Esophagus mucosa (tissue), 1 donor: ENCODE data around the gene CRHBP. TPM values are rescaled to one million over a fixed set of nuclear protein-coding genes. Genes with fewer than 3 reads are reported as not detected.
"Not testable (repeated sequence)": the region's sequence is repeated elsewhere in the genome, so short reads cannot be mapped to it uniquely, and the experiment has no call there.

Experiments
- ATAC-seq: fragments of 200-7000 bp; cut with Tn5 transposase; one replicate; pipeline ENCODE4 v1.9.1; 2020
- total RNA-seq: library from RNA; stranded (reverse); gene quantifications from one replicate; pipeline ENCODE4 v1.2.4, GENCODE V29; 2023
- donor health status: DM: yes; HTN: yes; CAD: no.

CRHBP gene
- total RNA-seq, 1 donor from 2014 or later = 0.36 TPM

- no peak for ATAC-seq
Observed at GRCh38 chr5:76958991-76959767, 6.3 kb downstream of the CRHBP start.

DNA sequence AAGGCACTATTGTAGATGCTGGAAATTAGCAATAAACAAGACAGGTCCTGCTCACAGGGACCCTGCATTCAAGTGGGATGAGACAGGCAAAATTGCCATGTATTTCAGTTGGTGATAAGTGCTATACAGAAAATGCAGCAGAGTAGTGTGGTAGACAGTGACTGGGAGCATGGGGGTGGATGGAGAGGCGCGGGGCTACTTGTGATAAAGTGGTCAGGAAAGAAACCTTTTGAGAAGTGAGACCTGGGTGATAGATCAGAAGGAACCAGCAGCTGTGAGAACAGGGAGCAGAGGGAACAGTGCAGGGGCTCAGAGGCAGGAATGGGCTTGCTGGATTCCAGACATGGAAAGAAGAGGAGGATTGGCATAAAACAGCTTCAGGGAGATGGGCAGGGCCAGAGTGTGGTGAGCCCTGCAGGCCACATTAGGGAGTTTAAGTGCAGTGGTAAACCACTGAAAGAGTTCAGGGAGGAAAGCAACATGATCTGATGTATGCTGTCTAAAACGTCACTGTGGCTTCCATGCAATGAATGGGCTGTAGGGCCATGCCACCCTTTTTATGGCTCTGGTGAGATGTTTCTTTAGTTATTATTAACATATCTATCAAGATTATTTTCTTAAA is 7.3 kb downstream of the CRHBP start:
- ATAC-seq = no peak

DNA sequence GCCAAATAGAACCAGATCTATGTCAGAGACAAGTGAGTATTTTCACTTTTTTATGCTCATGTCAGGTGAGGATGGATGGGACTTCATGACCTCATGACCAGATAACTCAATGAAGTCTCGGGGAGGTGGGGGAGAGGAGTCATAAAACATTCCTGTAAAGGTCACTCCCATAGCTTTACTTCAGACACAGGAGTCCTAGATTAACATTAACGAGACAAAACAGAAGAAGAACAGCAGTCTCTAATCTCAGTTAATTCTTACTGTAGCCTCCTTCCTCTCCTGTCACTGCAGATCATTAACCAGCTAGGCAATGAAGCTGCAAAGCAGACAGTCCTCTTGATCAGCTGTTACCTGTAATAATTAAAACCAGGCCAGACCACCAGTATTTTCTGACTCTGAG is 11.2 kb downstream of the CRHBP start:
- no peak for ATAC-seq

GRCh38 chr5:76971511-76971910 is 18.7 kb downstream of the CRHBP start:
- no peak for ATAC-seq

GRCh38 chr5:76972689-76973088 is 19.8 kb downstream of the CRHBP start:
- ATAC-seq = no peak

- no peak for ATAC-seq
Observed at GRCh38 chr5:76974785-76975184, 21.9 kb downstream of the CRHBP start.

DNA sequence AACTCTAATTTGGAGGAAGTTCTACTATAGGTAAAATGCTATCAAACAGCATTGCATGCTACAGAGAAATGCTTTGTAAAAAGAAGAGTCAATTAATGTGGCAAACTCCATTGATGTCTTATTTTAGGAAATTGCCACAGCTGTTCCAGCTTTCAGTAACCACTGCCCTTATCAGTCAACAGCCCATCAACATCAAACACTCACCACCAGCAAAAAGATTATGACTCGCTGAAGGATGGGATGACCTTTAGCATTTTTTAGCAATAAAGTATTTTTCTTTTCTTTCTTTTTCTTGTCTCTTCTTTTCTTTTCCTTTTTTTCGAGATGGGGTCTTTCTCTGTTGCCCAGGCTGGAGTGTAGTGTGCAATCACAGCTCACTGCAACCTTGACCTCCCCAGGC is 26.0 kb downstream of the CRHBP start:
- no peak for ATAC-seq

- no peak for ATAC-seq
Observed at GRCh38 chr5:76980518-76981144, 27.8 kb downstream of the CRHBP start.

DNA sequence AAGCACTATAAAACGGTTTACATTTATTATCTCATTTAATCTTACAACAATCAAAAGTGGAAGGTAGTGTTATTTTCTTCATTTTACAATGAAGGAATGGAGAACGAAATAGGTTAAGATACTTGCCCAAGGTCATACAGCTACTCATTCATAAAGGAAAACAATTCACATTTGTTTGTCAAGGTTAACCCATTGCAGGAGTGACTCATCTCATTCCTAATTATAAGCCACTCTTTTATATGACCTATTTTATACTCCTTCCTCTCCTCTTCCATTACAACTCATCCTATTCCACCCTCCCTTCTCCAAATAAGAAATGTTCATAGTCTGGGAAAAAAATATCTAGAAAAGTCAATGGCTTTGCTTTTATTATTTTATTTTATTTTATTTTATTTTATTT is 29.6 kb downstream of the CRHBP start:
- no peak for ATAC-seq

- no peak for ATAC-seq
Observed at GRCh38 chr5:76983468-76983867, 30.6 kb downstream of the CRHBP start.

GRCh38 chr5:76986825-76987526 is 34.1 kb downstream of the CRHBP start:
- no peak for ATAC-seq

DNA sequence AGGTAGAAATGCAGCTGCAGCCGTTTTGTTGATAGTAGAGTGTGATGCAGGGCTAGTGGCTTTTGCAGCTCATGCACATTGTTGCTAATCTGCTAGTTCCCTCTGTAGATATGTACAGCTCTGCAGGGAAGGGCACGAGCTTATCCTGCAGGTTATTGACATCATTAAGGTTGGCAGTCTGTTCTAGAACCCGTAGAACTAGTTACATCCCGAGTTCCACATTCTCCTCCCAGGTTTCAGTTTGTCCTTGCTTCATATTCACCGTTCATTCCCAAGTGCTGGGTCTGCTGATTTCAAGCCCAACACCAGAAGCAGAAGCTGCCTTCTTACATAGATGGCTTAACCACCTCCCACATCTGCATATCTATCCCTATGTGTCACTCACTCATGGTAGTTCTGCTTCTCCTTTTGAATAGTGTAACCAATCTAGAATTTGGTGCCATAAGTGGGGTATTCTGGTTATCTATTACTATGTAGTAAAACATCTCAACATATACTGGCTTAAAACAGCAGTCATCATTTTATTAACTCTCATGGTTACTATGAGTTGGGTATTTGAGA is 38.1 kb downstream of the CRHBP start:
- no peak for ATAC-seq

GRCh38 chr5:76993436-76993835 is 40.6 kb downstream of the CRHBP start:
- ATAC-seq = not testable (repeated sequence)

GRCh38 chr5:76994337-76994736 is 41.5 kb downstream of the CRHBP start:
- ATAC-seq = no peak

DNA sequence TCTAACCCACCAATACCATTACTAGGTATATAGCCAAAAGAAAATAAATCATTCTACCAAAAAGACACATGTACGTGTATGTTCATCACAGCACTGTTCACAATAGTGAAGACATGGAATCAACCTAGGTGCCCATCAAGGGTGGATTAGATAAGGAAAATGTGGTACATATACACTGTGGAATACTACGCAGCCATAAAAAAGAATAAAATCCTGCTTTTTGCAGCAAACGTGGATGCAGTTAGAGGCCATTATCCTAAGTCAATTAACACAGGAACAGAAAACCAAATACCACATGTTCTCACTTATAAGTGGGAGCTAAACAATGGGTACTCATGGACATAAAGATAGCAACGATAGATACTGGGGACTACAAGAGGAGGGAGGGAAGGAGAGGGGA is 45.4 kb downstream of the CRHBP start:
- ATAC-seq = not testable (repeated sequence)

- ATAC-seq = peak; percentile 48
Observed at GRCh38 chr5:76999451-76999850, 46.6 kb downstream of the CRHBP start.

GRCh38 chr5:77003246-77003645 is 50.4 kb downstream of the CRHBP start:
- ATAC-seq = no peak

DNA sequence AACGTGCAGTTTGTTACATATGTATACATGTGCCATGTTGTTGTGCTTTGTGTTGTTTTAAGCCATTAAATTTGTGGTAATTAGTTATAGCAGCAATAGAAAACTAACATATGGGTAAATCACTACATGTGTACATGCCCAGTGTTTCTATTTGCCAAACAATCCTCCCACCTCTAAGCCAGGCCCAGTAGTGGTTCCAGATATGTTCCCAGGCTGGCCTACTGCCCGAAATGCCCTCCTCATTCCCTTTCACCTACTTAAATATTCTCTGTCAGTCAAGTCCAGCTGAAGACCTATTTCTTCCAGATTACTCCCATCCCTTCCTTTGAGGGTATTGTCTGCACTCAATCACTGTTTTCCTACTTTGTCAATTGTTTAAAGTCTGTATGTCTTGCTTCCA is 53.3 kb downstream of the CRHBP start:
- ATAC-seq = no peak

- no peak for ATAC-seq
Observed at GRCh38 chr5:77008413-77008812, 55.6 kb downstream of the CRHBP start.

DNA sequence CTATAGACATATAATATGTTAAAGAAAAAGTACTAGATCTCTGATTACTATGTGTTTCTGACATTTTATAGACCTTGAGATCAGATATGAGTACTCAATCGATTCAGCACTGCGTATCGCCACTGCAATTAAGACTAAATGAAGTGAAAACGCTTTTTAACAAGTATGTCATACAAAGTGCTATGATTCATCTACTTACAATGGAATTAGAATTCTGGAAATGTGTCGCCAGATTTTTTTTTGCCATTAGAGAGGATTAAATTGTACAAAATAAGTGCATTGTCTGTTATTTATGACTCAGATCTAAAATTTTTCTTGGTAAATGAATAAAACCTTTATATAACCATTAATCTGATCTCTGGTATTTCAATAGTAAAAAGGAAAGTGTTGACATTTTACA is 57.4 kb downstream of the CRHBP start:
- no peak for ATAC-seq

DNA sequence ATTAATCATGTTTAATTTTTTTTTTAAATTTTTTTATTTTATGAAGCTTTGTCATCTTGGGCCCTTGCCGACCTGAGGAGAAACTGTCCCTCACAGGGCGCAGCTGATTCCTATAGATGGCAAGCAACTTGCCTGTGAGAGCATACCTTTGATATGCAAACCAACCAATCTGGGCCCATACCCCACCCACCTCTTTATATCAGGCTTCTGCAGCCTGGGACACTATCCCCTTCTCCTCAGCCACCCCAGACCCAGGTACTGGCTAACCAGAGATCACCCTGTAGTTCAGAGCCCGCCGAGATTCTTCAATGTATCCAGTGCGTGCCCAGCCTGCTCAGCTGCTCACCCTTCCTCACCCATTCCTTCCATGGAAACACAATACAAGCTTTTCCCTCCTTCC is 58.7 kb downstream of the CRHBP start:
- no peak for ATAC-seq

DNA sequence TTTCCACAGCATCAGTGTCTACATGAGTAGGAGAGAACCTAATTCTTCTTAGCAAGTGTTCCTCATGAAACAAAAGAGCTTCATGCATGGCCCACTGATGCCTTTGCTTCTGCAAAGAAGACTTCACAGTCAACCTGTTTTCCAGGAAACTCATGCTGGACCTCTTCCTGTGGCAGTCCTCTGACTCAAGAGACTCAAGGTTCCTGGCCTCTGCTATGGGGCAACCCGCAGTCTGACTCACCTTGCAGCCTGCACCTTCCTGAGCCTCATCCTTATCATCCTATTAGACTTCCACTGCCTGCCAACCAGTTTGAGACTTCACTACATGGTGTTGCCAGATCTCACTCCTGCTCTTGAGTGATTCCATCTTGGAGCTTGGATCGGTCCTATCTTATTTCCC is 59.8 kb downstream of the CRHBP start:
- ATAC-seq = peak; percentile 83
